Peyer's patch (tissue), 4 donors: ENCODE measurements around the gene RNU5B-1.

Experiments
- POLR2A ChIP-seq, 2 donors: fragments of 450-650 bp; IDR thresholded peaks; one replicate each; pipeline ENCODE4 v1.5.1; 2017; ENCODE audit warnings: antibody characterized with exemption in 2 of 2, mild to moderate bottlenecking in 2 of 2, moderate library complexity in 2 of 2
- TF ChIP-seq, protein P1 (sequence below), 6 experiments: fragments of 450-650 bp in 4 of 6; fragments of 200-600 bp in 2 of 6; sonication (generic) in 1 of 6; IDR thresholded peaks; one replicate each; pipeline ENCODE4 v1.5.1; 2017 to 2019; ENCODE audit warnings: antibody characterized with exemption in 6 of 6, mild to moderate bottlenecking in 3 of 6, moderate library complexity in 1 of 6

DNA sequence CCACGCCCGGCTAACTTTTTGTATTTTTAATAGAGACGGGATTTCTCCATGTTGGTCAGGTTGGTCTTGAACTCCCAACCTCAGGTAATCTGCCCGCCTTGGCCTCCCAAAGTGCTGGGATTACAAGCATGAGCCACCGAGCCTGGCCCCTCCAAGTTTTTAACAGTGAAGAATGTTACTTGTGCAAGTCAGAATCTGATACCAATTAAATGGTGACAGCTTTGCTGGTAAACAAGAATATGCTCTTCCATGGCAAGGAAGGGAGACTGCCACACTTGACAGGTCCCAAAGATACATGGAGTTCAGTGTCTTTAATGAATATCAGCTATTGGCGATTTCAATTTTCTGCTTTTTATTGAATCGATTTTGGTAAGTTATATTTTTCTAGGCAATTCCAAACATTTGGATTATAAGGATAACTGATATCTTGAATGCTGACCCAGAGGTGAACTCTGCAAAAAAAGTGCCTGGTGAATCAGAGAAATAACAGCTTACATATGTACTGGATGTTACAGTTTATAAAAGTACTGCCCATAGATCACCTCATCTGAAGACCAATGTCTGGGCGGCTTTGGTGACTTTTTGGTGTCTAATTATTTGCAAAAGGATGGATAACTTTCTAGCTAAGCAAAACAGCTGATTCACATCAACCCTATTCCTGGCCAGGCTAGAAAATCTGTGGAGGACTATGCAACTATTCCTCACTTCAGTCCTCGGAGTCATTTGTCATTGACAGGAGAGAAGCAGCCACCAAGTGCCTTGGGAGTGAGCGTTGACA lies 19.0 kb upstream of the RNU5B-1 start:
- TF ChIP-seq, protein P1, sequence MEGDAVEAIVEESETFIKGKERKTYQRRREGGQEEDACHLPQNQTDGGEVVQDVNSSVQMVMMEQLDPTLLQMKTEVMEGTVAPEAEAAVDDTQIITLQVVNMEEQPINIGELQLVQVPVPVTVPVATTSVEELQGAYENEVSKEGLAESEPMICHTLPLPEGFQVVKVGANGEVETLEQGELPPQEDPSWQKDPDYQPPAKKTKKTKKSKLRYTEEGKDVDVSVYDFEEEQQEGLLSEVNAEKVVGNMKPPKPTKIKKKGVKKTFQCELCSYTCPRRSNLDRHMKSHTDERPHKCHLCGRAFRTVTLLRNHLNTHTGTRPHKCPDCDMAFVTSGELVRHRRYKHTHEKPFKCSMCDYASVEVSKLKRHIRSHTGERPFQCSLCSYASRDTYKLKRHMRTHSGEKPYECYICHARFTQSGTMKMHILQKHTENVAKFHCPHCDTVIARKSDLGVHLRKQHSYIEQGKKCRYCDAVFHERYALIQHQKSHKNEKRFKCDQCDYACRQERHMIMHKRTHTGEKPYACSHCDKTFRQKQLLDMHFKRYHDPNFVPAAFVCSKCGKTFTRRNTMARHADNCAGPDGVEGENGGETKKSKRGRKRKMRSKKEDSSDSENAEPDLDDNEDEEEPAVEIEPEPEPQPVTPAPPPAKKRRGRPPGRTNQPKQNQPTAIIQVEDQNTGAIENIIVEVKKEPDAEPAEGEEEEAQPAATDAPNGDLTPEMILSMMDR (IDR thresholded peaks at IDR 0.05): no peak
- no peak for TF ChIP-seq POLR2A (IDR thresholded peaks at IDR 0.05)
